Stimulated activated CD4-positive, alpha-beta T cell treated with anti-CD3 and anti-CD28 coated beads, Interleukin-12 subunit alpha, Interleukin-12 subunit beta, amount 100 ng/mL, for 4 hours (primary cell): Measurements from ENCODE around the gene PGBD1.
"Not testable (repeated sequence)": the region's sequence is repeated elsewhere in the genome, so short reads cannot be mapped to it uniquely, and the experiment has no call there.

ENCODE experiments used
- DNase-seq: peaks from one replicate; pipeline ENCODE4 v3.0.0-alpha.2; 2020

The PGBD1 gene

DNA sequence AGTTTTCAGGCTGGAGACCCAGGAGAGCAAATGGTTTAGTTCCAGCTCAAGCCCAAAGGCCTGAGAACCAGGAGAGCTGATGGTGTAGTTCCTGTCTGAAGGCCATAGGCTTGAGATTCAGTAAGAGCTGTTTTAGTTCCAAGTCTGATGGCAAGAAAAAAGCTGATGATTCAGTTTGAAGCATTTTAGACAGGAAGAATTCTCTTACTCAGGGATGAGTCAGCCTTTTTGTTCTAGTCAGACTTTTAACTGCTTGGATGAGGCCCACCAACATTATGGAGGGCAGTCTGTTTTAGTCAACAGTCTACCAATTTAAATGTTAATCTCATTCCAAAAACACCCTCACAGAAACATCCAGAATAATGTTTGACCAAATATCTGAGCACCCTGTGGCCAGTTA, 11.9 kb upstream of the PGBD1 start:
- DNase-seq, result no peak

DNA sequence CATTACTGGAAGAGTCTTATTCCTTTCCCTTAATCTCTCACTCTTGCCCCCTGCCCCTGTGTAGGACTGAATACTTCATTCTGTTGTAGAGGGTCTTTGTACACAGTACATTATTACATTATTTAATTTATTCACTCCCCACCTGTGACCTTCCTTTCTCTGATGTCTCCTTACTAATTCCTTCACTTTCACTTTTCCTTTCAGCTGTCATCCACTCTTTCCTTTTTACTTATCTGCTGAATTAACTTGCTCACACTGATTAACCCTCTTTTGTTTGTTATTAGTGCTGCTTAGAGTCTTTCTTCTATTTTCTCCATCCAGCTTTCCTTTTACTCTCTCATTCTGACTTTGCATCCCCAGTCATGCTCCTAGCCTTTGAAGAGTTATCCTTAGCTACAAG, 6.5 kb upstream of the PGBD1 start:
- no peak for DNase-seq

- DNase-seq, result no peak
Measured at GRCh38 chr6:28277746-28278145, 3.6 kb upstream of the PGBD1 start.

- DNase-seq, result no peak
Measured at GRCh38 chr6:28280595-28281287, 631 bp upstream of the PGBD1 start.

- no peak for DNase-seq
Measured at GRCh38 chr6:28282926-28283325, 1.6 kb downstream of the PGBD1 start.

- DNase-seq, result no peak
Measured at GRCh38 chr6:28291573-28291972, 10.2 kb downstream of the PGBD1 start.

DNA sequence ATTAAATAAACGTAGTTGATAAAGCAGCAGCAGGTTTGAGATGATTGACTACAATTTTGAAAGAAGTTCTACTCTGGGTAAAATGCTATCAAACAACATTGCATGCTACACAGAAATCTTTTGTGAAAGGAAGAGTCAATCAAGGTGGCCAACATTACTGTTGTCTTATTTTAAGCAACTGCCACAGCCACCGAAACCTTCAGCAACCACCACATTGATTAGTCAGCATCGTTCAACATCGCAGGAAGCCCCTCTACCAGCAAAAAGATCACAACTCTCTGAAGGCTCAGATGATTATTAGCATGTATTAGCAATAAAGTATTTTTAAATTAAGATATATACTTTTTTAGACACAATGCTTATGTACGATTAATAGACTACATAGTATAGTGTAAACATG, 14.0 kb downstream of the PGBD1 start:
- no peak for DNase-seq

GRCh38 chr6:28296520-28297060, 15.2 kb downstream of the PGBD1 start:
- no peak for DNase-seq

DNA sequence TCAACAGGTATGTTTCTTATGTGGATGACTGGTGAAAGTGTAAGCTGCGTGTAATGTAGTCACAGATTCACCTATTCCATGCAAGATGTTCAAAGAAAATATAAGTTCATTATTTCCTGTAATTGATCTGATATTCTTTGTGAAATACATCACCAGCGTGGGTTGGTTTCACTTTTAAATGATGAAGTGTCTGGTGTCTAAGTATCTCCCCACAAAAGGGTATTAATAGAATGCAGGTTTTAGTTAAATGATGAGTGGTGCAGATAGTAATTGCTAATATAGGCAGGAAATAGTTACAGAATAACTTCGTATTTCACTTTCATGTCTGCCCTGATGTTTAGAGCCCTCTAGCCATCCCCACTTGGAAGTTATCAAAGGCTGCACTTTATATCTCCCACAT, 22.2 kb downstream of the PGBD1 start:
- no peak for DNase-seq

DNA sequence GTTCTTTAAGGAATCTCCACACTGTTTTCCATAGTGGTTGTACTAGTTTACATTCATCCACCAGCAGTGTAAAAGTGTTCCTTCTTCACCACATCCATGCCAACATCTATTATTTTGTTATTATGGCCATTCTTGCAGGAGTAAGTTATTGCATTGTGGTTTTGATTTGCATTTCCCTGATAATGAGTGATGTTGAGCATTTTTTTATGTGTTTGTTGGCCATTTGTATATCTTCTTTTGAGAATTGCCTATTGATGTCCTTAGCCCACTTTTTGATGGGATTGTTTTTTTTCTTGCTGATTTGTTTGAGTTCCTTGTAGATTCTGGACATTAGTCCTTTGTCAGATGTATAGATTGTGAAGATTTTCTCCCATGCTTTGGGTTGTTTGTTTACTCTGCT, 25.0 kb downstream of the PGBD1 start:
- not testable (repeated sequence) for DNase-seq

DNA sequence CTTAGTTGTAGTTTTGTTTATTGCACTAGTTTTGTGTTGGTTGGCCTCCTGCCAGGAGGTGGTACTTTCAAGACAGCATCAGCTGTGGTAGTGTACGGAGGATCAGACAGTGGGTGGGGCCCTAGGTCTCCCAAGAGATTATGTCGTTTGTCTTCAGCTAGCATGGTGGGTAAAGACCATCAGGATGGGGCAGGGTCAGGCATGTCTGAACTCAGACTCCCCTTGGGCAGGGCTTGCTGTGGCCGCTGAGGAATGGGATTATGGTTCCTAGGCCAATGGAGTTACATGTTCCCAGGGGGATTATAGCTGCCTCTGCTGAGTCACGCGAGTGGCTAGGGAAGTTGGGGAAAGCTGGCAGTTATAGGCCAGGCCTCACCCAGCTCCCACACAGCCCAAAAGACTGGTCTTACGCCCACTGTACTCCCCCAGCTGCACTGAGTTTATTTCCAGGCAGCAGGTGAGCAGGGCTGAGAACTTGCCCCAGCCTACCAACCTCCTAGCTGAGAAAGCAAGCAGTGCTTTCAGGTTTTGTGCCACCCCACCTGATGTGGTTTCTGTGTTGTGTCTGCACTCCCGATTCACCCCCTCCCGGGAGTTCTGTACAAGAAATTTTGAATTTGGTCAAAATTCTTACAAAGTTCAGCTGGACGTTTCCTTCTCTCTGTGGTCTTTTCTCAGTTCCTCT, 29.9 kb downstream of the PGBD1 start:
- no peak for DNase-seq

GRCh38 chr6:28312939-28313338, 31.6 kb downstream of the PGBD1 start:
- DNase-seq, result no peak

DNA sequence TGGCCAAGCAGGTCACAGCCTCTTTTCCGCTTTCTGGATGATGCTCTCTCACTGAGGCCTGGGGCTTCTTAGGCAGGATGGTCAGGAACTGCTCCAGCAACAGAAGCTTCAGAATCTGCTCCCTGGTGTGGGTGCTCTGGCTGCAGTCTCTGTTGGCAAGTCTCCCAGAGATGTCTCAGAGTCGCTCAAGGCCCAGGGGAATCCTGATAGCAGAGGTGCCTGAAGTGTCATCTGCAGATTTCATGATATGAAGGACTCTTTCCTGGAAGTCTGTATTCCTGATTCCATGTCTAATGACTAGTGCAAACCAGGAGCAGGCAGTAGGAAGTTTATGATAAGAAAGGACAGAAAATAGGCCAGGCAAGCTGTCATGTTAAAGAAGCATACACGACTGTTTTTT, 34.3 kb downstream of the PGBD1 start:
- no peak for DNase-seq

DNA sequence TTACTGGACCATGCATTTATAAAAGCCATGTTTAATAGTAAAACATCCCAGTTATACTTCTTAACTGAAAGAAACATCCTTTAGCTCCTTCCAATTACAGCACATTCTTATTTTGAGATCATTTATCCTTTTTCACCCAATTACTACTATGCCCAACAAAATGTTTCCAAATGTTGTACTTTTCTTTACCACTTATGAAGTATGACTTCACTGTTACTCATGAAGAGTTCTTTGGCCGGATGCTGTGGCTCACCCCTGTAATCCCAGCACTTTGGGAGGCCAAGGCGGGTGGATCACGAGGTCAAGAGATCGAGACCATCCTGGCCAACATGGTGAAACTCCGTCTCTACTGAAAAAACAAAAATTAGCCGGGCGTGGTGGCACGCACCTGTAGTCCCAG, 36.5 kb downstream of the PGBD1 start:
- DNase-seq, result not testable (repeated sequence)

GRCh38 chr6:28322661-28323060, 41.3 kb downstream of the PGBD1 start:
- no peak for DNase-seq

DNA sequence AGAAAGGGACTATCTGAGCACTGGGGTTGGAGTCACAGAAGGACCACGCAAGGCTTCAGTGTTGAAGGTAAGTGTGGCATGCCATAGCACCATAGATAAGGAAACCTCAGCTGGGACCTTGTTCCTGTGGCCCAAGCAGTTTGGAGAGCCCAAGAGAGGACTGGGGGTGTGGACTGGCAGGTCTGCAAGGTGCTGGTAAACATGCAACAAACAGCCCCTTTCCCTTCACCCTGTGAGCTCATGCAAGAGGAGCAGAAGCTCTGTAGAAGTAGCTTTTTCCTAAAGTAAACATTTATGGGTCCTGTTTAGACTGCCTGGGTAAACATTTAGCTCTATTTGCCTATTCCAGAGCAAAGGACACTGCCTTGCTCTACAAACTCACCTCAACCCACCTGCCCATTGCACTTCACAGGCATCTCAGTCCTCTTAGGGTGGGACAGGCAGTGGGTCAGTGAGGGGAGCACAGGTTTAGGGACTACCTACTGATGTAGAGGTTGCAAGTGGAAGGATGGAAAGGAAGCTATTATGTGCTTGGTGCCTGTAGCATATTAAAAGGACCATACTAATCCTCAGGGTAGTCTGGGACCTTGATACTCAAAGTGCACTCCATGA, 42.5 kb downstream of the PGBD1 start:
- DNase-seq, result no peak

GRCh38 chr6:28326371-28326948, 45.1 kb downstream of the PGBD1 start:
- DNase-seq, result no peak

GRCh38 chr6:28330041-28330440, 48.7 kb downstream of the PGBD1 start:
- DNase-seq, result no peak

- DNase-seq, result no peak
Measured at GRCh38 chr6:28333047-28333446, 51.7 kb downstream of the PGBD1 start.

GRCh38 chr6:28333599-28334018, 52.2 kb downstream of the PGBD1 start:
- DNase-seq, result no peak

- DNase-seq, result no peak
Measured at GRCh38 chr6:28334286-28335039, 53.1 kb downstream of the PGBD1 start.

GRCh38 chr6:28335040-28335563, 53.7 kb downstream of the PGBD1 start:
- DNase-seq, result no peak
